Vagina (tissue), 2 donors: ENCODE results near the gene APRT. TPM values are rescaled to one million over a fixed set of nuclear protein-coding genes. Genes with fewer than 3 reads are reported as not detected.

ENCODE experiments used
- DNase-seq, 2 donors: peaks; one replicate each; pipeline ENCODE4 v3.0.0-alpha.2; 2017; ENCODE audit errors: extremely low spot score in 2 of 2
- H3K27ac ChIP-seq: fragments of 200-600 bp; sonication (generic); one replicate; pipeline ENCODE4 v1.5.1; 2019
- H3K27me3 ChIP-seq: fragments of 200-600 bp; sonication (generic); one replicate; pipeline ENCODE4 v1.5.1; 2019
- H3K36me3 ChIP-seq, 2 donors: fragments of 200-600 bp; sonication (generic); one replicate each; pipeline ENCODE4 v1.5.1; 2017 to 2019
- H3K4me1 ChIP-seq: fragments of 200-600 bp; sonication (generic); one replicate; pipeline ENCODE4 v1.5.1; 2019
- H3K4me3 ChIP-seq, 2 donors: fragments of 200-600 bp; sonication (generic); 1 replicate in 1 of 2; 2 replicates in 1 of 2; pipeline ENCODE4 v1.5.1; 2016 to 2019
- H3K9me3 ChIP-seq: fragments of 200-600 bp; sonication (generic); one replicate; pipeline ENCODE4 v1.5.1; 2019
- CTCF ChIP-seq, 3 experiments: fragments of 450-650 bp in 2 of 3; fragments of 200-600 bp in 1 of 3; sonication (generic) in 1 of 3; IDR thresholded peaks; one replicate each; pipeline ENCODE4 v1.5.1; 2017 to 2019; ENCODE audit warnings: antibody characterized with exemption in 3 of 3, mild to moderate bottlenecking in 2 of 3, moderate library complexity in 2 of 3
- POLR2A ChIP-seq, 2 donors: fragments of 450-650 bp; IDR thresholded peaks; one replicate each; pipeline ENCODE4 v1.6.1; 2017; ENCODE audit warnings: antibody characterized with exemption in 2 of 2, mild to moderate bottlenecking in 2 of 2, moderate library complexity in 2 of 2
- POLR2AphosphoS5 ChIP-seq, 2 donors: sonication (generic); formaldehyde crosslinking; IDR thresholded peaks; one replicate each; pipeline ENCODE4 v1.9.0; 2017; ENCODE audit warnings: antibody characterized with exemption in 2 of 2, mild to moderate bottlenecking in 2 of 2, low read depth in 1 of 2; ENCODE audit not compliant: insufficient read depth in 1 of 2
- intact Hi-C: fragments of 100-400 bp; cut with DNase I; formaldehyde crosslinking; loops from one replicate; pipeline ENCODE4 v1.15.1; 2023
- total RNA-seq: library from RNA; depleted of rRNA; stranded (reverse); fragments of >200 nt; gene quantifications from one replicate; pipeline ENCODE4 v1.2.3, GENCODE V29; 2016

APRT gene
- total RNA-seq, 1 donor from 2014 or later: 134 TPM

GRCh38 chr16:88848557-88848956, 36.8 kb upstream of the APRT start:
- H3K9me3 ChIP-seq: no peaks in the 10 kb centered on the region
- no peaks in the 10 kb centered on the region for H3K4me1 ChIP-seq
- DNase-seq: no peak
- no peaks in the 10 kb centered on the region for H3K36me3 ChIP-seq
- H3K4me3 ChIP-seq: no peak overlapping the region
- TF ChIP-seq CTCF (IDR thresholded peaks at IDR 0.05): no peak
- TF ChIP-seq POLR2A (IDR thresholded peaks at IDR 0.05): no peak
- no peak for TF ChIP-seq POLR2AphosphoS5 (IDR thresholded peaks at IDR 0.05; ENCODE audit: insufficient read depth in 1 of 2, low read depth in 1 of 2)
- no peak overlapping the region for H3K27ac ChIP-seq
- no peaks in the 10 kb centered on the region for H3K27me3 ChIP-seq
- intact Hi-C loops: no loop called here

GRCh38 chr16:88847654-88848053, 35.9 kb upstream of the APRT start:
- Histone ChIP-seq H3K9me3 (no peaks in the 10 kb centered on the region), H3K4me3 (no peak overlapping the region), H3K36me3 (no peaks in the 10 kb centered on the region), H3K4me1 (no peaks in the 10 kb centered on the region), H3K27ac (no peak overlapping the region), H3K27me3 (no peaks in the 10 kb centered on the region)
- intact Hi-C loops: no loop called here
- TF ChIP-seq POLR2AphosphoS5 (IDR thresholded peaks at IDR 0.05; ENCODE audit: insufficient read depth in 1 of 2, low read depth in 1 of 2) (no peak), CTCF (IDR thresholded peaks at IDR 0.05) (no peak), POLR2A (IDR thresholded peaks at IDR 0.05) (no peak)
- no peak for DNase-seq

DNA sequence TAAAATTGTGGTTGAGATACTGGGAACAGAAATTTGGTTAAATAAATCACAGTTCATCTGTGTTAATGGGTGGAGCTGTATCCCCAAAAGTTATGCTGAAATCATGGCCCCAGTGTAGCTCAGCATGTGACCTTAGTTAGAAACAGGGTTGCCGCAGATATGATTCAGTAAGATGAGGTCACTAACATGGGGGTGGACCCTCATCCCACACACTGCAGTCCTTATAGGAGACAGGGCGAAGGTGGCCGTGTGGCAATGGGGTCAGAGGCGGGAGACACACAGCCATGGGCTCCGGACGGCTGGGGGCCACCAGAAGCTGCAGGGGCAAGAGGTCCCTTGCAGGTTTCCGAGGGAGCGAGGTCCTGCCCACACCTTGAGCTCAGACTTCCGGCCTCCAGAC, 34.4 kb upstream of the APRT start:
- DNase-seq: no peak
- TF ChIP-seq POLR2A (IDR thresholded peaks at IDR 0.05) (no peak), CTCF (IDR thresholded peaks at IDR 0.05) (no peak), POLR2AphosphoS5 (IDR thresholded peaks at IDR 0.05; ENCODE audit: insufficient read depth in 1 of 2, low read depth in 1 of 2) (no peak)
- Histone ChIP-seq H3K27me3 (no peaks in the 10 kb centered on the region), H3K36me3 (no peaks in the 10 kb centered on the region), H3K27ac (no peak overlapping the region), H3K4me1 (no peaks in the 10 kb centered on the region), H3K9me3 (no peaks in the 10 kb centered on the region), H3K4me3 (no peak overlapping the region)
- intact Hi-C loops: no loop called here

GRCh38 chr16:88844419-88845036, 32.8 kb upstream of the APRT start:
- no peak for DNase-seq
- intact Hi-C loops: no loop called here
- Histone ChIP-seq H3K36me3 (peaks cover 0 to 14% of the 10 kb centered on the region in 2 donors), H3K4me1 (no peaks in the 10 kb centered on the region), H3K9me3 (no peaks in the 10 kb centered on the region), H3K27ac (no peak overlapping the region), H3K4me3 (no peak overlapping the region), H3K27me3 (no peaks in the 10 kb centered on the region)
- TF ChIP-seq POLR2AphosphoS5 (IDR thresholded peaks at IDR 0.05; ENCODE audit: insufficient read depth in 1 of 2, low read depth in 1 of 2): no peak
- no peak for TF ChIP-seq CTCF (IDR thresholded peaks at IDR 0.05)

DNA sequence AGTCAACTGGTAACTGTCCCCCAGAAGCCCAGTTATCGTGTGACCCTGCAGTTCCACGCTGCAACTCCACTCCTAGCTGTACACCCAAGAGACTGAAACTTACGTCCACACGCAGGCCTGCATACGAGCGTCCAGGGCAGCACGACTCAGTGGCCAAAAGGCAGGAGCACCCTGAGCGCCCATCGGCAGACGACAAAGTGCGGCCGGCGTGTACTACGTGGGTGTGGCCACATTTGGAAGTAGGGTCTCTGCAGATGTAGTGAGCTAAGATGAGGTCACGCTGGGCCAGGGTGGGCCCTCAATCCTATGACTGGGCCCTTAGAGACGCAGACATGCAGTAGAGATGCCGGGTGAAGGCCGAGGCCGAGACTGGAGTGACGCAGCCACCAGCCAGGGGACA, 31.5 kb upstream of the APRT start:
- peaks cover 0 to 23% of the 10 kb centered on the region in 2 donors for H3K36me3 ChIP-seq
- no peak overlapping the region for H3K27ac ChIP-seq

More for the DNA sequence above, 31.5 kb upstream of the APRT start:
- Histone ChIP-seq H3K4me3 (no peak overlapping the region), H3K27me3 (no peaks in the 10 kb centered on the region), H3K9me3 (no peaks in the 10 kb centered on the region), H3K4me1 (no peaks in the 10 kb centered on the region)
- TF ChIP-seq POLR2A (IDR thresholded peaks at IDR 0.05): no peak
- no peak for TF ChIP-seq POLR2AphosphoS5 (IDR thresholded peaks at IDR 0.05; ENCODE audit: insufficient read depth in 1 of 2, low read depth in 1 of 2)
- no peak for DNase-seq
- intact Hi-C loops: no loop called here
